Right lung (tissue), 5 donors: ENCODE data around the gene CMTM2. TPM values are rescaled to one million over a fixed set of nuclear protein-coding genes. Genes with fewer than 3 reads are reported as not detected.
"Not testable (repeated sequence)": the region's sequence is repeated elsewhere in the genome, so short reads cannot be mapped to it uniquely, and the experiment has no call there.

Experiments used
- DNase-seq, 2 donors: peaks; one replicate each; pipeline ENCODE4 v3.0.0-alpha.2; 2013
- polyA plus RNA-seq, 5 donors: library from polyadenylated mRNA; unstranded; fragments of 120-200 nt; gene quantifications; one replicate each; pipeline versions ENCODE4 v1.2.1 to v1.2.3, GENCODE V29; 2013; ENCODE audit warnings: inconsistent platforms in 1 of 5, low replicate concordance in 1 of 5; ENCODE audit not compliant: insufficient read length in 5 of 5, insufficient read depth in 1 of 5

CMTM2 gene
- polyA plus RNA-seq, 5 donors: 0.60 to 1.1 (median 0.95) TPM

GRCh38 chr16:66630561-66631260 lies 51.4 kb downstream of the CMTM2 start:
- DNase-seq: not testable (repeated sequence)

- not testable (repeated sequence) for DNase-seq
These were observed 52.3 kb downstream of the CMTM2 start for GRCh38 chr16:66631558-66631957.

GRCh38 chr16:66634527-66635196 lies 55.4 kb downstream of the CMTM2 start:
- no peak for DNase-seq

- no peak for DNase-seq
These were observed 56.1 kb downstream of the CMTM2 start for GRCh38 chr16:66635406-66635805.

- no peak for DNase-seq
These were observed 56.9 kb downstream of the CMTM2 start for GRCh38 chr16:66636199-66636598.

- DNase-seq: no peak
These were observed 58.5 kb downstream of the CMTM2 start for GRCh38 chr16:66637806-66638205.

Other genes with a start within 250 kb of the CMTM2 start
- gene CDH5, start 212.8 kb upstream of the CMTM2 start, polyA plus RNA-seq: 100 to 1,000 TPM; 133 to 168 (median 145) TPM
- 10 to 100 TPM in 3 of 5 donors, 1 to 10 TPM in 2; 9.0 to 12.7 (median 10.6) TPM for gene BEAN1, start 152.2 kb upstream of the CMTM2 start, polyA plus RNA-seq
- gene TK2, start 29.3 kb upstream of the CMTM2 start, polyA plus RNA-seq: 10 to 100 TPM; 29.1 to 36.2 (median 33.9) TPM
- 10 to 100 TPM; 36.4 to 55.8 (median 43.5) TPM for gene CKLF, start 26.9 kb upstream of the CMTM2 start, polyA plus RNA-seq
- gene CMTM1, start 13.0 kb upstream of the CMTM2 start, polyA plus RNA-seq: 10 to 100 TPM in 1 of 5 donors, 1 to 10 TPM in 4; 5.3 to 10.8 (median 9.5) TPM
- 100 to 1,000 TPM in 1 of 5 donors, 10 to 100 TPM in 4; 78.5 to 103 (median 86.1) TPM for gene CMTM3, start 25.2 kb downstream of the CMTM2 start, polyA plus RNA-seq
- 10 to 100 TPM; 21.1 to 36.4 (median 27.7) TPM for gene CMTM4, start 117.3 kb downstream of the CMTM2 start, polyA plus RNA-seq
- 100 to 1,000 TPM; 114 to 161 (median 144) TPM for gene DYNC1LI2, start 172.1 kb downstream of the CMTM2 start, polyA plus RNA-seq
- gene TERB1, start 222.1 kb downstream of the CMTM2 start, polyA plus RNA-seq: under 1 TPM in 3 of 5 donors, not detected in 2; 0.05 to 0.23 (median 0.10) TPM